ENCODE results near the gene MAP2K2. TPM values are rescaled to one million over a fixed set of nuclear protein-coding genes. Genes with fewer than 3 reads are reported as not detected.

MAP2K2 gene
- total RNA-seq, 4 donors from 2014 or later = 136 to 199 (median 195) TPM

DNA sequence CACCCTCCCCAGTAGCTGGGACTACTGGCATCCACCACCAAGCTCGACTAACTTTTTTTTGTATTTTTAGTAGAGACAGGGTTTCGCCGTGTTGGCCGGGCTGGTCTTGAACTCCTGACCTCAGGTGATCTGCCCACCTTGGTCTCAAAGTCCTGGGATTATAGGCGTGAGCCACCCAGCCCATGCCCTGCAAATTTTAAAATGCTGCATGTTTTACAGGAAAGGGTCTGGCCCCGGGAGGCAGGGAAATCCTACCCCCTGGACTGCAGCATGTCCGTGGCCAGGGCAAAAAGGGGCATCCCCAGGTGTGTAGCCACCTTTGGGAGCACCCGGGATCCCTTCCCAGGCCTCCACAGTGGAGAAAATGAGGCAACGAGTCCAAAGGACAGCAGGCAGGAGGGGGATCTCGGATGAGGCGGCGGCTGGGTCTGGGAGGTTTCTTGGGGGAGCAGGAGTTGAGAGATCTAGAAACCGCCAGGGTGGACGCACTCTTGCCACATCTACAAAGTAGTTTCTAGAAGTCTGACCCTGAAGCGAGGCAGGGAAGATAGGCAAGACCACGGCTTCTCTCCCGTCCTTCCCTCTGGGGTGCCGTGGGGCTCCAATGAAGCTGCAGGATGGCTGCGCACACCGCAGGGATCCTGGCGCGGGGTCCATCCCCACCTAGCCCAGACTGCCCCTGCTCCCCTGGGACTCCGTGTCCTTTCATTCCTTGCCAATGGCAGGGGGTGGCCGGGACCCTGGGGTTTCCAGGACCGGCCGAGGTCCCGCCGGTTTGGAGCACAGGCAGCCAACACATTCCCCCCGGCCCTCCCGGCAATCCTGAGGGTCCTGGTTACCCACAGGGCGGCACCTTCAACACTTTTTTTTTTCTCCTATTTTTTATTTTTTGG is 35.9 kb downstream of the MAP2K2 start:
- no peaks in the 10 kb centered on the region for H3K9me3 ChIP-seq
- TF ChIP-seq POLR2A (IDR thresholded peaks at IDR 0.05) = no peak
- TF ChIP-seq, protein P1, sequence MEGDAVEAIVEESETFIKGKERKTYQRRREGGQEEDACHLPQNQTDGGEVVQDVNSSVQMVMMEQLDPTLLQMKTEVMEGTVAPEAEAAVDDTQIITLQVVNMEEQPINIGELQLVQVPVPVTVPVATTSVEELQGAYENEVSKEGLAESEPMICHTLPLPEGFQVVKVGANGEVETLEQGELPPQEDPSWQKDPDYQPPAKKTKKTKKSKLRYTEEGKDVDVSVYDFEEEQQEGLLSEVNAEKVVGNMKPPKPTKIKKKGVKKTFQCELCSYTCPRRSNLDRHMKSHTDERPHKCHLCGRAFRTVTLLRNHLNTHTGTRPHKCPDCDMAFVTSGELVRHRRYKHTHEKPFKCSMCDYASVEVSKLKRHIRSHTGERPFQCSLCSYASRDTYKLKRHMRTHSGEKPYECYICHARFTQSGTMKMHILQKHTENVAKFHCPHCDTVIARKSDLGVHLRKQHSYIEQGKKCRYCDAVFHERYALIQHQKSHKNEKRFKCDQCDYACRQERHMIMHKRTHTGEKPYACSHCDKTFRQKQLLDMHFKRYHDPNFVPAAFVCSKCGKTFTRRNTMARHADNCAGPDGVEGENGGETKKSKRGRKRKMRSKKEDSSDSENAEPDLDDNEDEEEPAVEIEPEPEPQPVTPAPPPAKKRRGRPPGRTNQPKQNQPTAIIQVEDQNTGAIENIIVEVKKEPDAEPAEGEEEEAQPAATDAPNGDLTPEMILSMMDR (IDR thresholded peaks at IDR 0.05) = no peak
- peak in 1 of 3 donors; percentile 3 for TF ChIP-seq POLR2AphosphoS5 (IDR thresholded peaks at IDR 0.05)
- 84% methylated on average over 29 of the region's 31 CpGs; no CpG with 5 or more reads in 1 of the 2 donors for WGBS, 2 donors (ENCODE audit: low coverage in 1 of 2)
- in situ Hi-C loops (cut with MboI; ENCODE audit: low pct_ligation_motif_present in 1 of 4, low pct_unique_long_range_greater_than_20kb in 1 of 4, low sequenced_read_pairs in 3 of 4) (no loop called here), intact Hi-C loops (cut with DNase I; ENCODE audit: low total_unique reads) (no loop called here)
- peaks cover 9 to 50% (median 27%) of the 10 kb centered on the region in 4 donors for H3K4me1 ChIP-seq
- H3K27me3 ChIP-seq = no peaks in the 10 kb centered on the region
- no peak overlapping the region for H3K4me3 ChIP-seq
- peak overlapping the region in 2 of 4 donors; percentile 6 to 42 for H3K27ac ChIP-seq
- DNase-seq = no peak
- peaks cover 0 to 9% (median 0%) of the 10 kb centered on the region in 4 donors for H3K36me3 ChIP-seq

DNA sequence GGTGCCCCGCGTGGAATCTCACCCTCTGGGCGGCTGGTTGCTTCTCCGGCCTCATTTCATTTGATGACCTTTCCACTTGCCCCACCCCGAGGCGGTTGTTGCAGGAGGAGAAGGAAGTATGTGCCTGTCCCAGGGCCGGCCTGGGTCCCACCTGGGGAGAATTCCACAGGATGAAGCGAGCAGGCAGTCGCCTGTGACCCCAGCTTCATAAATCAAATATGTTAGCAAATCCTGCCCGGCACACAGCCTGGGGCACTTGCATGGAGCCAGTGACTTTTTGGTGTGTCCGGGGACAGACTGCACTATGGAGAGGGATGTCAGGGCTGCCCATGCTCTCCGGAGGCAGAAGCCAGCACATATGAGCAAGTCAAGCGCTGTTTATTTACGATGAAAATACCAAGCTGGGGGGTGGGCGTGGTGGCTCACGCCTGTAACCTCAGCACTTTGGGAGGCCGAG is 37.5 kb downstream of the MAP2K2 start:
- Histone ChIP-seq H3K27ac (peak overlapping the region; percentile 68 to 81 (median 81)), H3K27me3 (no peaks in the 10 kb centered on the region), H3K36me3 (peaks cover 0 to 9% (median 0%) of the 10 kb centered on the region in 4 donors), H3K4me1 (peaks cover 9 to 50% (median 27%) of the 10 kb centered on the region in 4 donors), H3K9me3 (no peaks in the 10 kb centered on the region), H3K4me3 (no peak overlapping the region)
- peak; percentile 84 for DNase-seq
- intact Hi-C loops (cut with DNase I; ENCODE audit: low total_unique reads) (no loop called here), in situ Hi-C loops (cut with MboI; ENCODE audit: low pct_ligation_motif_present in 1 of 4, low pct_unique_long_range_greater_than_20kb in 1 of 4, low sequenced_read_pairs in 3 of 4) (no loop called here)
- TF ChIP-seq EP300 (IDR thresholded peaks at IDR 0.05; ENCODE audit: low read depth) = no peak
- TF ChIP-seq, protein P1 (IDR thresholded peaks at IDR 0.05) = no peak
- TF ChIP-seq POLR2A (IDR thresholded peaks at IDR 0.05) = peak; percentile 20
- TF ChIP-seq POLR2AphosphoS5 (IDR thresholded peaks at IDR 0.05) = peak in 1 of 3 donors; percentile 8
- WGBS, 2 donors (ENCODE audit: low coverage in 1 of 2) = 37 to 40% methylated on average over 1 to 17 of the region's 17 CpGs

DNA sequence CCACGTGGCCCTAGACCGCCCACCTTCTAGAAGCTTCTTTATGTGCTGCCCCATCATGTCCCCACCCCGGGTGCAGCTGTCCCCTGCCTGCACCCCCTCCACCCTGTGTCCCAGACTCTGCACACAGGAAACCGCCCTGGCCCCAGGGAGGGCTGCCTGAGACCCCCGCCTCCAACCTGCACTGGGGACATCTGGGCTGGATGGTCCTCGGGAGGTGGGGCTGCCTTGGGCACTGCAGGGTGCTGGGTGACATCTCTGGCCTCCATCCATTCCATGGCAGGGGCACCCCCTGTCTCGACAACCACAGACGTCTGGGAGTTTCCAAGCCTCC is 39.4 kb downstream of the MAP2K2 start:
- TF ChIP-seq, protein P1 (IDR thresholded peaks at IDR 0.05) = no peak
- TF ChIP-seq EP300 (IDR thresholded peaks at IDR 0.05; ENCODE audit: low read depth) = no peak
- TF ChIP-seq POLR2A (IDR thresholded peaks at IDR 0.05) = no peak
- no peak for TF ChIP-seq POLR2AphosphoS5 (IDR thresholded peaks at IDR 0.05)
- Histone ChIP-seq H3K27me3 (no peaks in the 10 kb centered on the region), H3K4me3 (peak overlapping the region in 2 of 4 donors; percentile 18 to 36), H3K27ac (peak overlapping the region; percentile 46 to 84 (median 82)), H3K9me3 (no peaks in the 10 kb centered on the region), H3K36me3 (no peaks in the 10 kb centered on the region), H3K4me1 (peaks cover 9 to 50% (median 27%) of the 10 kb centered on the region in 4 donors)
- no peak for DNase-seq
- 64% methylated on average over 7 of the region's 8 CpGs; no CpG with 5 or more reads in 1 of the 2 donors for WGBS, 2 donors (ENCODE audit: low coverage in 1 of 2)
- in situ Hi-C loops (cut with MboI; ENCODE audit: low pct_ligation_motif_present in 1 of 4, low pct_unique_long_range_greater_than_20kb in 1 of 4, low sequenced_read_pairs in 3 of 4) = no loop called here
- intact Hi-C loops (cut with DNase I; ENCODE audit: low total_unique reads) = no loop called here

DNA sequence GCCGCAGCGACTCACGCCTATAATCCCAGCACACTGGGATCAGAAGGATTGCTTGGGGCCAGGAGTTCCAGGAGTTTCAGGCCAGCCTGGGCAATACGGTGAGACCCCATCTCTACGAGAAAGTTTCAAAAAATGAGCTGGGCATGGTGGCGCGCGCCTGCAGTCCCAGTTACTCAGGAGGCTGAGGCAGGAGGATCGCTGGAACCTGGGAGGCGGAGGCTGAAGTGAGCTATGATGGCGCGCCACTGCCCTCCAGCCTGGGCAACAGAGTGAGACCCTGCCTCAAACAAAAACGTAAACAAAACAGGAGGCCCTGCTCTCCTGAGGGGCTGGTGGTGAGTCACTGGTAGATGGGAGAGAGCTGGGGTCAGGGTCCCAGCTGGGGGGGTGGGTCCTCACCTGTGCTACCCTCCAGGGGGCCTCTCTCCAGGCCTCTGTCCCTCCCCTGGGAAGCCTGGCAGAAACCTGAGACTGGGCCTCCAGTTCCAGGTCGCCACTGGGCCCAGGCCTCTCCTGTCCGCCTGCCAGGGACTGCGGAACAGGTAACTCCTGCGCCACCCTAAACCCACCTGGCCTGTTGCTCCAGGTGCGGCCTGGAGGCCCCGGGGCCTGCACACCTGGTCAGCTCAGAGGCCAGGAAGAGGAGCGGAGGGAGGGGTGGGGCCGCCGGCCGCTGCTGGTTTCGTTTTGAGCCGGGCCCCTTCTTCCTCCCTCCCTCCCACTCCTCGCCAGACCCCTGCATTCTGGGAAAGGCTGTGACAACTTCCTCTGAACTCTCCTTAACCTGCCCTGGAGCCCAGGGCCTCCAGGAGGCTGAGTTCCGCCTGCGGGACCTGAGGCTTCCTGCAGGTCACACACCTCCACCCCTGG is 40.0 kb downstream of the MAP2K2 start:
- peaks cover 9 to 56% (median 31%) of the 10 kb centered on the region in 4 donors for H3K4me1 ChIP-seq
- no peaks in the 10 kb centered on the region for H3K9me3 ChIP-seq
- in situ Hi-C loops (cut with MboI; ENCODE audit: low pct_ligation_motif_present in 1 of 4, low pct_unique_long_range_greater_than_20kb in 1 of 4, low sequenced_read_pairs in 3 of 4) (no loop called here), intact Hi-C loops (cut with DNase I; ENCODE audit: low total_unique reads) (no loop called here)
- 0 to 62% methylated on average over 1 to 20 of the region's 28 CpGs for WGBS, 2 donors (ENCODE audit: low coverage in 1 of 2)
- TF ChIP-seq POLR2A (IDR thresholded peaks at IDR 0.05) (peak; percentile 14), EP300 (IDR thresholded peaks at IDR 0.05; ENCODE audit: low read depth) (no peak)
- H3K27me3 ChIP-seq = no peaks in the 10 kb centered on the region
- DNase-seq = peak; percentile 73
- peak overlapping the region in 2 of 4 donors; percentile 18 to 36 for H3K4me3 ChIP-seq
- no peaks in the 10 kb centered on the region for H3K36me3 ChIP-seq
- peak overlapping the region; percentile 46 to 84 (median 82) for H3K27ac ChIP-seq
